IPS-11a (cell line): ENCODE measurements around the gene WDR74.
A peak's percentile ranks its signal among the peaks of the same experiment; 100 is the strongest.
"Not testable (repeated sequence)": the region's sequence is repeated elsewhere in the genome, so short reads cannot be mapped to it uniquely, and the experiment has no call there.

Experiments used
- H3K4me3 ChIP-seq: one replicate; pipeline ENCODE4 v1.5.1; 2013; ENCODE audit warnings: low read depth, low read length, control low read depth

Gene WDR74

GRCh38 chr11:62842171-62842741 is 2.9 kb upstream of the WDR74 start:
- peak overlapping the region; percentile 24 for H3K4me3 ChIP-seq

GRCh38 chr11:62841361-62842170 is 2.2 kb upstream of the WDR74 start:
- peak overlapping the region; percentile 24 for H3K4me3 ChIP-seq

- peak overlapping the region; percentile 9 for H3K4me3 ChIP-seq
These were observed 1.5 kb upstream of the WDR74 start for GRCh38 chr11:62840721-62841360.

GRCh38 chr11:62835336-62835735 is 4.1 kb downstream of the WDR74 start:
- no peak overlapping the region for H3K4me3 ChIP-seq

GRCh38 chr11:62832336-62833234 is 6.8 kb downstream of the WDR74 start, which contains the start of gene TEX54:
TEX54 (minus strand) TSS chr11:62832841.
- peak within 1 kb of the TSS; percentile 77 for H3K4me3 ChIP-seq

- H3K4me3 ChIP-seq = peak within 1 kb of the TSS; percentile 77
These were observed 7.7 kb downstream of the WDR74 start, which contains the start of gene STX5 for GRCh38 chr11:62831520-62832335. STX5 (minus strand) TSS chr11:62832051; CDS start chr11:62831243, 808 bp downstream.

- peak overlapping the region; percentile 77 for H3K4me3 ChIP-seq
These were observed 8.4 kb downstream of the WDR74 start for GRCh38 chr11:62830904-62831519.

- H3K4me3 ChIP-seq = not testable (repeated sequence)
These were observed 11.3 kb downstream of the WDR74 start for GRCh38 chr11:62828130-62828529.

GRCh38 chr11:62823677-62824076 is 15.7 kb downstream of the WDR74 start:
- no peak overlapping the region for H3K4me3 ChIP-seq

- no peak overlapping the region for H3K4me3 ChIP-seq
These were observed 22.3 kb downstream of the WDR74 start for GRCh38 chr11:62817129-62817528.

- H3K4me3 ChIP-seq = no peak overlapping the region
These were observed 22.8 kb downstream of the WDR74 start for GRCh38 chr11:62816557-62816956.

GRCh38 chr11:62811659-62812058 is 27.7 kb downstream of the WDR74 start:
- no peak overlapping the region for H3K4me3 ChIP-seq

- no peak overlapping the region for H3K4me3 ChIP-seq
These were observed 28.6 kb downstream of the WDR74 start for GRCh38 chr11:62810748-62811147.

- H3K4me3 ChIP-seq = no peak overlapping the region
These were observed 32.7 kb downstream of the WDR74 start for GRCh38 chr11:62806611-62807121.

- peak overlapping the region; percentile 69 for H3K4me3 ChIP-seq
These were observed 33.4 kb downstream of the WDR74 start for GRCh38 chr11:62805961-62806441.

GRCh38 chr11:62805076-62805892 is 34.1 kb downstream of the WDR74 start, which contains the start of gene NXF1:
NXF1 (minus strand) TSS chr11:62805440; CDS start chr11:62805356, 84 bp downstream.
- H3K4me3 ChIP-seq = peak within 1 kb of the TSS; percentile 69

- peak overlapping the region; percentile 69 for H3K4me3 ChIP-seq
These were observed 34.9 kb downstream of the WDR74 start for GRCh38 chr11:62804310-62805075.
